GM12878 (cell line): ENCODE results near the gene SLC11A2. TPM values are rescaled to one million over a fixed set of nuclear protein-coding genes. Genes with fewer than 3 reads are reported as not detected.

Experiments
- ATAC-seq: fragments of 200-7000 bp; cut with Tn5 transposase; 3 replicates; pipeline ENCODE4 v1.9.1; 2020; ENCODE audit warnings: mild to moderate bottlenecking, moderate library complexity
- BruUV-seq: library from RNA; stranded (reverse); fragments of 400-500 nt; replicated peaks from 2 replicates; lab custom pipeline; 2021; lab: Mats Ljungman, UMichigan
- CTCF ChIA-PET: fragments of 300-600 bp; sonication (Branson Sonifier 250); formaldehyde crosslinking; extraction: SDS; loops from one replicate; lab custom pipeline; 2021; ENCODE audit warnings: inconsistent platforms; lab: Yijun Ruan, JAX
- POLR2A ChIA-PET: fragments of 350-600 bp; formaldehyde crosslinking; extraction: SDS; loops from one replicate; lab custom pipeline; 2021; ENCODE audit warnings: inconsistent platforms; lab: Charles Lee
- RAD21 ChIA-PET: fragments of 300-600 bp; sonication (Branson Sonifier 250); formaldehyde crosslinking; loops from one replicate; lab custom pipeline; 2023; ENCODE audit warnings: antibody characterized with exemption; ENCODE audit not compliant: unreplicated experiment; lab: Charles Lee
- SMC1A ChIA-PET: fragments of 300-600 bp; sonication (Branson Sonifier 250); formaldehyde crosslinking; loops from one replicate; lab custom pipeline; 2023; ENCODE audit not compliant: unreplicated experiment, uncharacterized antibody; lab: Charles Lee
- DNase-seq: peaks from one replicate; pipeline ENCODE4 v3.0.0-alpha.2; 2011; ENCODE audit warnings: low read depth, low spot score
- FAIRE-seq: peaks from 3 replicates; lab custom pipeline; 2011; peaks lifted over from hg19 to GRCh38; lab: Jason Lieb, UNC
- H2AFZ ChIP-seq: 2 replicates; pipeline ENCODE4 v1.6.0; 2011; ENCODE audit warnings: low read depth, low read length, control low read depth; ENCODE audit not compliant: control insufficient read depth
- H3K27ac ChIP-seq: 2 replicates; pipeline ENCODE4 v1.5.1; 2011; ENCODE audit warnings: control low read depth; ENCODE audit not compliant: control insufficient read depth, insufficient read depth
- H3K27me3 ChIP-seq, 2 experiments: replicated peaks in 1 of 2; 2 replicates each; pipeline versions ENCODE4 v1.6.0 to v1.6.1; 2011; ENCODE audit warnings: low read length in 1 of 2; ENCODE audit not compliant: control insufficient read depth in 2 of 2, insufficient read depth in 2 of 2
- H3K36me3 ChIP-seq, 2 experiments: 2 replicates each; pipeline ENCODE4 v1.5.1; 2011; ENCODE audit warnings: low read length in 1 of 2; ENCODE audit not compliant: control insufficient read depth in 2 of 2, insufficient read depth in 2 of 2
- H3K4me1 ChIP-seq: 2 replicates; pipeline ENCODE4 v1.6.1; 2011; ENCODE audit warnings: mild to moderate bottlenecking, low read length, moderate library complexity, mixed read lengths; ENCODE audit not compliant: control insufficient read depth, insufficient read depth
- H3K4me2 ChIP-seq: 2 replicates; pipeline ENCODE4 v1.6.0; 2011; ENCODE audit warnings: control low read depth; ENCODE audit not compliant: control insufficient read depth, insufficient read depth
- H3K4me3 ChIP-seq: fragments of 200-600 bp; sonication (generic); 2 replicates; pipeline ENCODE4 v1.5.1; 2016
- H3K79me2 ChIP-seq: 2 replicates; pipeline ENCODE4 v1.6.0; 2011; ENCODE audit warnings: low read length; ENCODE audit not compliant: control insufficient read depth, insufficient read depth
- H3K9ac ChIP-seq: 2 replicates; pipeline ENCODE4 v1.8.0; 2011; ENCODE audit warnings: low read length, control low read depth, mixed read lengths; ENCODE audit not compliant: control insufficient read depth, insufficient read depth
- H3K9me3 ChIP-seq: replicated peaks from 3 replicates; pipeline ENCODE4 v1.5.1; 2011; ENCODE audit warnings: mild to moderate bottlenecking, low read length; ENCODE audit not compliant: control insufficient read depth, insufficient read depth
- H4K20me1 ChIP-seq: 2 replicates; pipeline ENCODE4 v1.6.0; 2011; ENCODE audit not compliant: control insufficient read depth, insufficient read depth
- CEBPB ChIP-seq, 2 experiments: fragments of 150-350 bp in 1 of 2; IDR thresholded peaks; 2 replicates each; pipeline ENCODE4 v1.6.1; 2012 to 2014; ENCODE audit warnings: low read depth in 2 of 2, low read length in 2 of 2, borderline replicate concordance in 1 of 2, inconsistent platforms in 1 of 2
- EGR1 ChIP-seq, 2 experiments: IDR thresholded peaks; 1 replicate in 1 of 2; 2 replicates in 1 of 2; pipeline ENCODE4 v1.6.1; 2011 to 2012; ENCODE audit warnings: low read depth in 2 of 2, low read length in 2 of 2, borderline replicate concordance in 1 of 2, mild to moderate bottlenecking in 1 of 2, moderate library complexity in 1 of 2
- FOXK2 ChIP-seq: fragments of 450-650 bp; IDR thresholded peaks from 2 replicates; pipeline ENCODE4 v1.6.1; 2017; ENCODE audit warnings: mild to moderate bottlenecking, moderate library complexity
- HDAC6 ChIP-seq: fragments of 200-600 bp; sonication (generic); IDR thresholded peaks from one replicate; pipeline ENCODE4 v1.8.0; 2017; ENCODE audit warnings: antibody characterized with exemption; ENCODE audit not compliant: unreplicated experiment
- IKZF1 ChIP-seq: fragments of 450-650 bp; conservative IDR thresholded peaks from 2 replicates; pipeline ENCODE4 v1.6.1; 2017; ENCODE audit warnings: antibody characterized with exemption, mild to moderate bottlenecking
- KDM1A ChIP-seq: fragments of 200-600 bp; sonication (generic); IDR thresholded peaks from 2 replicates; pipeline ENCODE4 v1.6.1; 2016; ENCODE audit warnings: borderline replicate concordance
- NFYB ChIP-seq: IDR thresholded peaks from 2 replicates; pipeline ENCODE4 v1.6.1; 2011; ENCODE audit warnings: low read depth, mild to moderate bottlenecking, low read length, improper control_type of control experiment, moderate library complexity; ENCODE audit not compliant: insufficient read depth
- NRF1 ChIP-seq: conservative IDR thresholded peaks from 2 replicates; pipeline ENCODE4 v1.6.1; 2011; ENCODE audit warnings: mild to moderate bottlenecking, low read depth, low read length, improper control_type of control experiment
- PML ChIP-seq: IDR thresholded peaks from 2 replicates; pipeline ENCODE4 v1.6.1; 2012; ENCODE audit warnings: low read length, inconsistent platforms
- RB1 ChIP-seq: fragments of 450-650 bp; formaldehyde crosslinking; IDR thresholded peaks from 2 replicates; pipeline ENCODE4 v1.6.1; 2017; ENCODE audit warnings: mild to moderate bottlenecking, borderline replicate concordance
- TAF1 ChIP-seq: IDR thresholded peaks from 2 replicates; pipeline ENCODE4 v1.6.1; 2011; ENCODE audit warnings: mild to moderate bottlenecking, low read depth, low read length, borderline replicate concordance
- TARDBP ChIP-seq: IDR thresholded peaks from 2 replicates; pipeline ENCODE4 v1.6.1; 2016; ENCODE audit warnings: borderline replicate concordance
- YY1 ChIP-seq: IDR thresholded peaks from 2 replicates; pipeline ENCODE4 v1.6.1; 2011; ENCODE audit warnings: low read depth, mild to moderate bottlenecking, low read length
- ZNF217 ChIP-seq: fragments of 450-650 bp; IDR thresholded peaks from 2 replicates; pipeline ENCODE4 v1.6.1; 2017; ENCODE audit warnings: antibody characterized with exemption, mild to moderate bottlenecking
- ZNF24 ChIP-seq: fragments of 450-650 bp; IDR thresholded peaks from 2 replicates; pipeline ENCODE4 v1.6.1; 2017; ENCODE audit warnings: antibody characterized with exemption, mild to moderate bottlenecking
- ZNF274 ChIP-seq: IDR thresholded peaks from one replicate; pipeline ENCODE4 v1.8.0; 2011; ENCODE audit not compliant: insufficient read length, insufficient read depth
- ZZZ3 ChIP-seq: IDR thresholded peaks from 2 replicates; pipeline ENCODE4 v1.6.1; 2011; ENCODE audit warnings: low read depth; ENCODE audit not compliant: control insufficient read depth, insufficient read length
- WGBS: methylation state at CpG from one replicate; pipeline ENCODE4 v1.1.6; 2016; ENCODE audit warnings: low lambda C conversion rate; ENCODE audit not compliant: insufficient replicate concordance, insufficient coverage; ENCODE audit errors: missing lambda C conversion rate; 5-methylcytosine and 5-hydroxymethylcytosine counted together
- in situ Hi-C: fragments of 300-500 bp; cut with MboI; formaldehyde crosslinking; loops from 9 replicates; pipeline ENCODE4 v1.14.3; 2018; ENCODE audit warnings: mixed read lengths
- intact Hi-C: fragments of 100-400 bp; cut with micrococcal nuclease; formaldehyde crosslinking; loops from one replicate; pipeline ENCODE4 v1.14.2; 2022; ENCODE audit not compliant: unreplicated experiment
- polyA plus RNA-seq, 11 experiments: library from polyadenylated mRNA; depleted of rRNA in 4 of 11; unstranded in 6 of 11; stranded (reverse) in 5 of 11; fragments of >200 nt; fragmentation: Nextera tagmentation in 4 of 11; fragmentation: Illumina TruSeq in 1 of 11; extraction: Ambion mirVana in 4 of 11; extraction: Trizol in 1 of 11; gene quantifications; 1 replicate in 1 of 11; 2 replicates in 10 of 11; pipeline versions ENCODE4 v1.2.1 to v1.2.3, GENCODE V29; 2011 to 2016; ENCODE audit warnings: inconsistent platforms in 2 of 11, missing spikeins in 2 of 11, low read depth in 1 of 11
- total RNA-seq, 4 experiments: library from RNA; depleted of rRNA in 3 of 4; stranded (reverse); fragments of >200 nt in 3 of 4; fragmentation: Illumina TruSeq in 1 of 4; extraction: Trizol in 1 of 4; gene quantifications; 2 replicates each; pipeline versions ENCODE4 v1.2.1 to v1.2.3, GENCODE V29; 2013 to 2021
- TF ChIP-seq, protein P1 (sequence below): IDR thresholded peaks from 2 replicates; pipeline ENCODE4 v1.6.1; 2011; ENCODE audit warnings: low read depth, mild to moderate bottlenecking, low read length, moderate library complexity, borderline replicate concordance; ENCODE audit errors: extremely low read depth

Gene SLC11A2
- total and polyA plus RNA-seq, 10 of the 15 experiments (the other 5 are each of a cell fraction or from before 2014, with no cell fraction given): 6.2 to 29.4 (median 15.6) TPM

DNA sequence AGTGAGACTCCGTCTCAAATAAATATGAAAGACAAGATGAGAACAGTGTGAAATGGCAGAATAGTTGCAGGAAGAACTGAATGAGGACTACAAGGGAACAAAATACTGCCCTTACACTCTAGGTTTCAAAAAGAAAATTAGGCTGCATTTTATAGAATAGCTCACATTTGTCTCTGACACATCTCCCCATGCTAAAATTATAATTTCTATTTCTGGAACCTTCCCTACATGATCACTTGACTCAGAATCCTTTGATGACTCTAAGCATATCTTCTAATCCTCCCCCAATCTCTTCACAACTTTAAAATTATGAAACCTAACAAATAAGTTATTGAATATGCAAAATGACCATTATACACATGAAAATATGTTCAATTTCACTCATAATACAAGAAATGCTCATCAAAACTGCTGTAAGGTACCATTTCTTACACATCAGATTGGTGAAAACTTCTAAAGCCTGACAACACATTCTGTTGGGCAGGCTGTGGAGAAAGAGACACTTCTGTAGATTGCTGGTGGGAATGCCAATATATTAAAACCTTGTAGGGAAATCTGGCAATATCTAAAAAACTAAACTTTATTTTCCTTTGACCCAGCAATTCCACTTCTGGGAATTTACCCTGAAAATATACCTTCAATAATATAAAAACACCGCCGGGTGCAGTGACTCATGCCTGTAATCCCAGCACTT is 78.1 kb downstream of the SLC11A2 start:
- no peak for ATAC-seq
- no peak for FAIRE-seq
- 81% methylated on average over 3 of the region's 3 CpGs for WGBS
- Histone ChIP-seq H3K4me1 (no peaks in the 10 kb centered on the region), H3K27me3 (no peaks in the 10 kb centered on the region; a peak in 1 of 4 replicates), H3K27ac (no peak overlapping the region), H3K9ac (no peak overlapping the region), H4K20me1 (no peaks in the 10 kb centered on the region), H3K4me3 (no peak overlapping the region), H3K36me3 (no peaks in the 10 kb centered on the region), H3K79me2 (no peaks in the 10 kb centered on the region), H3K4me2 (no peak overlapping the region), H2AFZ (no peak overlapping the region), H3K9me3 (no peaks in the 10 kb centered on the region; the same call in 2 of the 3 replicates)
- intact Hi-C loops (no loop called here), in situ Hi-C loops (no loop called here)
- RAD21 ChIA-PET: no interaction called here
- SMC1A ChIA-PET: no interaction called here
- TF ChIP-seq CEBPB (IDR thresholded peaks at IDR 0.05; ENCODE audit: borderline replicate concordance in 1 of 2, low read depth in 2 of 2, low read length in 2 of 2) (no peak), YY1 (no peak), EGR1 (IDR thresholded peaks at IDR 0.05; ENCODE audit: borderline replicate concordance in 1 of 2, low read depth in 2 of 2, low read length in 2 of 2) (no peak), HDAC6 (no peak), FOXK2 (no peak), PML (no peak), KDM1A (no peak), ZNF24 (no peak), ZZZ3 (no peak), NRF1 (no peak), ZNF274 (no peak), IKZF1 (no peak), TAF1 (no peak), NFYB (no peak), TARDBP (no peak), ZNF217 (no peak), RB1 (no peak)
- TF ChIP-seq, protein P1, sequence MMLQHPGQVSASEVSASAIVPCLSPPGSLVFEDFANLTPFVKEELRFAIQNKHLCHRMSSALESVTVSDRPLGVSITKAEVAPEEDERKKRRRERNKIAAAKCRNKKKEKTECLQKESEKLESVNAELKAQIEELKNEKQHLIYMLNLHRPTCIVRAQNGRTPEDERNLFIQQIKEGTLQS: no peak
- no TSS peak for BruUV-seq
- DNase-seq: no peak
- CTCF ChIA-PET: no interaction called here
- POLR2A ChIA-PET: no interaction called here
